HepG2 (cell line): ENCODE results near the gene GTF2H1. TPM values are rescaled to one million over a fixed set of nuclear protein-coding genes. Genes with fewer than 3 reads are reported as not detected.
A peak's percentile ranks its signal among the peaks of the same experiment; 100 is the strongest.

ENCODE experiments used
- CREBL2 ChIP-seq: sonication (generic); formaldehyde crosslinking; IDR thresholded peaks from 2 replicates; pipeline ENCODE4 v1.8.1; 2023; ENCODE audit warnings: missing genetic modification reagents, mild to moderate bottlenecking, borderline replicate concordance
- KDM2A ChIP-seq: sonication (generic); formaldehyde crosslinking; IDR thresholded peaks from 2 replicates; pipeline ENCODE4 v1.4.0; 2020; ENCODE audit warnings: low read depth, missing genetic modification reagents, borderline replicate concordance
- MED1 ChIP-seq: sonication (generic); formaldehyde crosslinking; IDR thresholded peaks from 2 replicates; pipeline ENCODE4 v1.4.0; 2020; ENCODE audit warnings: missing genetic modification reagents
- NFKB2 ChIP-seq: sonication (generic); formaldehyde crosslinking; IDR thresholded peaks from 2 replicates; pipeline ENCODE4 v1.4.0; 2020; ENCODE audit warnings: missing genetic modification reagents, borderline replicate concordance
- NKX3-1 ChIP-seq: sonication (generic); formaldehyde crosslinking; IDR thresholded peaks from 2 replicates; pipeline ENCODE4 v1.5.0; 2020; ENCODE audit warnings: missing genetic modification reagents
- SALL1 ChIP-seq: sonication (generic); formaldehyde crosslinking; IDR thresholded peaks from 2 replicates; pipeline ENCODE4 v1.8.0; 2022; ENCODE audit warnings: mild to moderate bottlenecking, missing genetic modification reagents
- SP4 ChIP-seq: sonication (generic); formaldehyde crosslinking; IDR thresholded peaks from 2 replicates; pipeline ENCODE4 v1.8.1; 2023; ENCODE audit warnings: mild to moderate bottlenecking, missing genetic modification reagents
- TRAFD1 ChIP-seq: sonication (generic); formaldehyde crosslinking; IDR thresholded peaks from 2 replicates; pipeline ENCODE4 v1.5.1; 2020; ENCODE audit warnings: missing genetic modification reagents, mild to moderate bottlenecking, borderline replicate concordance
- ZFY ChIP-seq: sonication (generic); formaldehyde crosslinking; IDR thresholded peaks from 2 replicates; pipeline ENCODE4 v1.4.0; 2020; ENCODE audit warnings: missing genetic modification reagents
- ZMYM4 ChIP-seq: sonication (generic); formaldehyde crosslinking; IDR thresholded peaks from 2 replicates; pipeline ENCODE4 v1.8.1; 2023; ENCODE audit warnings: mild to moderate bottlenecking, missing genetic modification reagents
- ZNF281 ChIP-seq: sonication (generic); formaldehyde crosslinking; IDR thresholded peaks from 2 replicates; pipeline ENCODE4 v1.4.0; 2020; ENCODE audit warnings: missing genetic modification reagents, borderline replicate concordance
- ZNF724P ChIP-seq: sonication (generic); formaldehyde crosslinking; IDR thresholded peaks from 2 replicates; pipeline ENCODE4 v1.8.0; 2022; ENCODE audit warnings: missing genetic modification reagents, borderline replicate concordance
- ZNF777 ChIP-seq: sonication (generic); formaldehyde crosslinking; IDR thresholded peaks from 2 replicates; pipeline ENCODE4 v1.4.0; 2020; ENCODE audit warnings: missing genetic modification reagents
- polyA plus RNA-seq, 8 experiments: library from polyadenylated mRNA; depleted of rRNA in 3 of 8; stranded (reverse) in 7 of 8; unstranded in 1 of 8; fragments of >200 nt; fragmentation: Illumina TruSeq in 4 of 8; extraction: Trizol in 4 of 8; gene quantifications; 2 replicates each; pipeline versions ENCODE4 v1.2.1 to v1.2.3, GENCODE V29; 2011 to 2016; ENCODE audit warnings: low read depth in 4 of 8, missing spikeins in 1 of 8, mixed read lengths in 1 of 8; ENCODE audit not compliant: insufficient read depth in 1 of 8
- total RNA-seq, 5 experiments: library from RNA; depleted of rRNA; stranded (reverse); fragments of >200 nt; fragmentation: Illumina TruSeq; extraction: Trizol; gene quantifications; 2 replicates each; pipeline ENCODE4 v1.2.3, GENCODE V29; 2016; ENCODE audit warnings: low read depth in 1 of 5
- TF ChIP-seq, protein P1 (sequence below): IDR thresholded peaks from 2 replicates; pipeline ENCODE4 v1.6.1; 2016; ENCODE audit warnings: missing compliant biosample characterization, missing genetic modification reagents, borderline replicate concordance
- TF ChIP-seq, protein P2 (sequence below): sonication (generic); formaldehyde crosslinking; IDR thresholded peaks from 2 replicates; pipeline ENCODE4 v1.5.1; 2020; ENCODE audit warnings: mild to moderate bottlenecking, moderate library complexity, missing genetic modification reagents
- TF ChIP-seq, protein P3 (sequence below): sonication (generic); formaldehyde crosslinking; IDR thresholded peaks from 2 replicates; pipeline ENCODE4 v1.5.0; 2020; ENCODE audit warnings: missing genetic modification reagents, mild to moderate bottlenecking, borderline replicate concordance

The GTF2H1 gene
- total and polyA plus RNA-seq, 2 of the 13 experiments (the other 11 are each of a cell fraction or from before 2014, with no cell fraction given), result 15.7 to 51.4 TPM

- TF ChIP-seq NFKB2 (CRISPR knock-in tag) (peak; percentile 66; the same call in 1 of the 2 replicates), CREBL2 (CRISPR knock-in tag) (no peak), SP4 (peak; percentile 47; the same call in 1 of the 2 replicates), SALL1 (CRISPR knock-in tag) (peak; percentile 76; the same call in 1 of the 2 replicates), ZMYM4 (peak; percentile 77), KDM2A (0 out of 2 replicates have a peak, but pooled peaks have one; percentile 27), TRAFD1 (no peak), ZNF724P (CRISPR knock-in tag) (no peak), ZNF777 (CRISPR knock-in tag) (peak; percentile 34; the same call in 1 of the 2 replicates), NKX3-1 (peak; percentile 26; the same call in 1 of the 2 replicates), ZNF281 (no peak), ZFY (peak; percentile 79), MED1 (CRISPR knock-in tag) (peak; percentile 83)
- TF ChIP-seq, protein P1, sequence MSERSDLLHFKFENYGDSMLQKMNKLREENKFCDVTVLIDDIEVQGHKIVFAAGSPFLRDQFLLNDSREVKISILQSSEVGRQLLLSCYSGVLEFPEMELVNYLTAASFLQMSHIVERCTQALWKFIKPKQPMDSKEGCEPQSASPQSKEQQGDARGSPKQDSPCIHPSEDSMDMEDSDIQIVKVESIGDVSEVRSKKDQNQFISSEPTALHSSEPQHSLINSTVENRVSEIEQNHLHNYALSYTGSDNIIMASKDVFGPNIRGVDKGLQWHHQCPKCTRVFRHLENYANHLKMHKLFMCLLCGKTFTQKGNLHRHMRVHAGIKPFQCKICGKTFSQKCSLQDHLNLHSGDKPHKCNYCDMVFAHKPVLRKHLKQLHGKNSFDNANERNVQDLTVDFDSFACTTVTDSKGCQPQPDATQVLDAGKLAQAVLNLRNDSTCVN (CRISPR knock-in tag), result no peak
- TF ChIP-seq, protein P2, sequence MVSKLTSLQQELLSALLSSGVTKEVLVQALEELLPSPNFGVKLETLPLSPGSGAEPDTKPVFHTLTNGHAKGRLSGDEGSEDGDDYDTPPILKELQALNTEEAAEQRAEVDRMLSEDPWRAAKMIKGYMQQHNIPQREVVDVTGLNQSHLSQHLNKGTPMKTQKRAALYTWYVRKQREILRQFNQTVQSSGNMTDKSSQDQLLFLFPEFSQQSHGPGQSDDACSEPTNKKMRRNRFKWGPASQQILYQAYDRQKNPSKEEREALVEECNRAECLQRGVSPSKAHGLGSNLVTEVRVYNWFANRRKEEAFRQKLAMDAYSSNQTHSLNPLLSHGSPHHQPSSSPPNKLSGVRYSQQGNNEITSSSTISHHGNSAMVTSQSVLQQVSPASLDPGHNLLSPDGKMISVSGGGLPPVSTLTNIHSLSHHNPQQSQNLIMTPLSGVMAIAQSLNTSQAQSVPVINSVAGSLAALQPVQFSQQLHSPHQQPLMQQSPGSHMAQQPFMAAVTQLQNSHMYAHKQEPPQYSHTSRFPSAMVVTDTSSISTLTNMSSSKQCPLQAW (CRISPR knock-in tag), result peak; percentile 56; the same call in 1 of the 2 replicates
- TF ChIP-seq, protein P3, sequence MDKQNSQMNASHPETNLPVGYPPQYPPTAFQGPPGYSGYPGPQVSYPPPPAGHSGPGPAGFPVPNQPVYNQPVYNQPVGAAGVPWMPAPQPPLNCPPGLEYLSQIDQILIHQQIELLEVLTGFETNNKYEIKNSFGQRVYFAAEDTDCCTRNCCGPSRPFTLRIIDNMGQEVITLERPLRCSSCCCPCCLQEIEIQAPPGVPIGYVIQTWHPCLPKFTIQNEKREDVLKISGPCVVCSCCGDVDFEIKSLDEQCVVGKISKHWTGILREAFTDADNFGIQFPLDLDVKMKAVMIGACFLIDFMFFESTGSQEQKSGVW (CRISPR knock-in tag), result no peak
Observed at GRCh38 chr11:18395735-18396504, 73.6 kb downstream of the GTF2H1 start (continued).
